ENCODE measurements around the gene HLA-C.
"Not testable (repeated sequence)": the region's sequence is repeated elsewhere in the genome, so short reads cannot be mapped to it uniquely, and the experiment has no call there.

The HLA-C gene

GRCh38 chr6:31265926-31266325 lies 6.0 kb downstream of the HLA-C start:
- no CpG with 5 or more reads among the region's 2 CpGs for WGBS (ENCODE audit: insufficient coverage)
- no peaks in the 10 kb centered on the region for H3K27me3 ChIP-seq (replicated peaks in 2 of 5; ENCODE audit: control insufficient read depth in 4 of 5, insufficient read depth in 5 of 5, low read length in 4 of 5)

GRCh38 chr6:31263346-31263933 lies 8.5 kb downstream of the HLA-C start:
- H3K4me3 ChIP-seq (ENCODE audit: control insufficient read depth in 1 of 7, extremely low read depth in 1 of 7, insufficient read depth in 4 of 7, low read depth in 2 of 7, low read length in 6 of 7); H3K27ac ChIP-seq (ENCODE audit: insufficient read depth in 1 of 2, low read depth in 1 of 2, low read length in 2 of 2, poor library complexity in 1 of 2, severe bottlenecking in 2 of 2); H3K27me3 ChIP-seq (replicated peaks in 2 of 5; ENCODE audit: control insufficient read depth in 4 of 5, insufficient read depth in 5 of 5, low read length in 4 of 5); H3K4me1 ChIP-seq (ENCODE audit: control extremely low read depth in 1 of 4, control insufficient read depth in 4 of 4, insufficient read depth in 4 of 4, low read length in 3 of 4); H3K36me3 ChIP-seq (ENCODE audit: control insufficient read depth in 4 of 4, insufficient read depth in 4 of 4, low read length in 3 of 4); POLR2A ChIA-PET; CTCF ChIA-PET: not testable (repeated sequence)
- 50% methylated on average over 2 of the region's 5 CpGs for WGBS (ENCODE audit: insufficient coverage)
- H3K9me3 ChIP-seq (ENCODE audit: control extremely low read depth in 1 of 5, control insufficient read depth in 4 of 5, insufficient read depth in 2 of 5, low read depth in 1 of 5, low read length in 4 of 5): peaks cover 3 to 18% (median 6%) of the 10 kb centered on the region in 5 experiments
- peak in 2 of 3 donors; percentile 48 to 58 for DNase-seq

More at GRCh38 chr6:31265926-31266325, 6.0 kb downstream of the HLA-C start:
- Histone ChIP-seq H3K4me1 (ENCODE audit: control extremely low read depth in 1 of 4, control insufficient read depth in 4 of 4, insufficient read depth in 4 of 4, low read length in 3 of 4) (peaks cover 0 to 15% (median 8%) of the 10 kb centered on the region in 4 experiments), H3K4me3 (ENCODE audit: control insufficient read depth in 1 of 7, extremely low read depth in 1 of 7, insufficient read depth in 4 of 7, low read depth in 2 of 7, low read length in 6 of 7) (no peak overlapping the region), H3K27ac (ENCODE audit: insufficient read depth in 1 of 2, low read depth in 1 of 2, low read length in 2 of 2, poor library complexity in 1 of 2, severe bottlenecking in 2 of 2) (no peak overlapping the region), H3K9me3 (ENCODE audit: control extremely low read depth in 1 of 5, control insufficient read depth in 4 of 5, insufficient read depth in 2 of 5, low read depth in 1 of 5, low read length in 4 of 5) (peaks cover 3 to 16% (median 6%) of the 10 kb centered on the region in 5 experiments), H3K36me3 (ENCODE audit: control insufficient read depth in 4 of 4, insufficient read depth in 4 of 4, low read length in 3 of 4) (peaks cover 2 to 29% (median 18%) of the 10 kb centered on the region in 4 experiments)
- ChIA-PET CTCF (no interaction called here), POLR2A (no interaction called here)
- DNase-seq: no peak

- not testable (repeated sequence) for DNase-seq
- 63% methylated on average over 3 of the region's 3 CpGs for WGBS (ENCODE audit: insufficient coverage)
- POLR2A ChIA-PET: interaction anchor here (1.0 kb wide), 1 partner anchor 37 kb away, joined by 3 read pairs; no protein-coding TSS in a partner anchor
Observed at GRCh38 chr6:31259995-31260394, 11.9 kb downstream of the HLA-C start.

GRCh38 chr6:31252625-31253024 lies 19.3 kb downstream of the HLA-C start:
- CTCF ChIA-PET: interaction anchor here (0.9 to 1.1 kb wide), 2 partner anchors 33 to 56 kb away, joined by 3 to 5 read pairs; no protein-coding TSS in a partner anchor
- Histone ChIP-seq H3K27me3 (replicated peaks in 2 of 5; ENCODE audit: control insufficient read depth in 4 of 5, insufficient read depth in 5 of 5, low read length in 4 of 5) (peaks cover 0 to 5% (median 0%) of the 10 kb centered on the region in 5 experiments), H3K9me3 (ENCODE audit: control extremely low read depth in 1 of 5, control insufficient read depth in 4 of 5, insufficient read depth in 2 of 5, low read depth in 1 of 5, low read length in 4 of 5) (peaks cover 0 to 12% (median 5%) of the 10 kb centered on the region in 5 experiments), H3K36me3 (ENCODE audit: control insufficient read depth in 4 of 4, insufficient read depth in 4 of 4, low read length in 3 of 4) (no peaks in the 10 kb centered on the region), H3K4me3 (ENCODE audit: control insufficient read depth in 1 of 7, extremely low read depth in 1 of 7, insufficient read depth in 4 of 7, low read depth in 2 of 7, low read length in 6 of 7) (no peak overlapping the region), H3K27ac (ENCODE audit: insufficient read depth in 1 of 2, low read depth in 1 of 2, low read length in 2 of 2, poor library complexity in 1 of 2, severe bottlenecking in 2 of 2) (no peak overlapping the region), H3K4me1 (ENCODE audit: control extremely low read depth in 1 of 4, control insufficient read depth in 4 of 4, insufficient read depth in 4 of 4, low read length in 3 of 4) (no peaks in the 10 kb centered on the region)
- no peak for DNase-seq
- WGBS (ENCODE audit: insufficient coverage): 60% methylated on average over 1 of the region's 3 CpGs
- POLR2A ChIA-PET: interaction anchor here (0.7 kb wide), 1 partner anchor 87 kb away, joined by 3 read pairs; no protein-coding TSS in a partner anchor

More at GRCh38 chr6:31259995-31260394, 11.9 kb downstream of the HLA-C start:
- H3K4me3 ChIP-seq (ENCODE audit: control insufficient read depth in 1 of 7, extremely low read depth in 1 of 7, insufficient read depth in 4 of 7, low read depth in 2 of 7, low read length in 6 of 7); H3K4me1 ChIP-seq (ENCODE audit: control extremely low read depth in 1 of 4, control insufficient read depth in 4 of 4, insufficient read depth in 4 of 4, low read length in 3 of 4); H3K27me3 ChIP-seq (replicated peaks in 2 of 5; ENCODE audit: control insufficient read depth in 4 of 5, insufficient read depth in 5 of 5, low read length in 4 of 5); H3K27ac ChIP-seq (ENCODE audit: insufficient read depth in 1 of 2, low read depth in 1 of 2, low read length in 2 of 2, poor library complexity in 1 of 2, severe bottlenecking in 2 of 2); CTCF ChIA-PET; H3K36me3 ChIP-seq (ENCODE audit: control insufficient read depth in 4 of 4, insufficient read depth in 4 of 4, low read length in 3 of 4): not testable (repeated sequence)
- H3K9me3 ChIP-seq (ENCODE audit: control extremely low read depth in 1 of 5, control insufficient read depth in 4 of 5, insufficient read depth in 2 of 5, low read depth in 1 of 5, low read length in 4 of 5): peaks cover 3 to 18% (median 6%) of the 10 kb centered on the region in 5 experiments

- ChIA-PET POLR2A (no interaction called here), CTCF (no interaction called here)
- DNase-seq: no peak
- Histone ChIP-seq H3K27ac (ENCODE audit: insufficient read depth in 1 of 2, low read depth in 1 of 2, low read length in 2 of 2, poor library complexity in 1 of 2, severe bottlenecking in 2 of 2) (no peak overlapping the region), H3K36me3 (ENCODE audit: control insufficient read depth in 4 of 4, insufficient read depth in 4 of 4, low read length in 3 of 4) (no peaks in the 10 kb centered on the region), H3K9me3 (ENCODE audit: control extremely low read depth in 1 of 5, control insufficient read depth in 4 of 5, insufficient read depth in 2 of 5, low read depth in 1 of 5, low read length in 4 of 5) (peaks cover 0 to 20% (median 10%) of the 10 kb centered on the region in 5 experiments), H3K4me1 (ENCODE audit: control extremely low read depth in 1 of 4, control insufficient read depth in 4 of 4, insufficient read depth in 4 of 4, low read length in 3 of 4) (no peaks in the 10 kb centered on the region), H3K27me3 (replicated peaks in 2 of 5; ENCODE audit: control insufficient read depth in 4 of 5, insufficient read depth in 5 of 5, low read length in 4 of 5) (peaks cover 0 to 5% (median 0%) of the 10 kb centered on the region in 5 experiments), H3K4me3 (ENCODE audit: control insufficient read depth in 1 of 7, extremely low read depth in 1 of 7, insufficient read depth in 4 of 7, low read depth in 2 of 7, low read length in 6 of 7) (no peak overlapping the region)
- whole genome bisulfite sequencing (ENCODE audit: insufficient coverage): 100% methylated on average over 4 of the region's 4 CpGs
Observed at GRCh38 chr6:31251261-31251660, 20.6 kb downstream of the HLA-C start.

- no peak for DNase-seq
- WGBS (ENCODE audit: insufficient coverage): no CpG with 5 or more reads among the region's 2 CpGs
- Histone ChIP-seq H3K27me3 (replicated peaks in 2 of 5; ENCODE audit: control insufficient read depth in 4 of 5, insufficient read depth in 5 of 5, low read length in 4 of 5) (peaks cover 0 to 5% (median 0%) of the 10 kb centered on the region in 5 experiments), H3K36me3 (ENCODE audit: control insufficient read depth in 4 of 4, insufficient read depth in 4 of 4, low read length in 3 of 4) (no peaks in the 10 kb centered on the region), H3K4me3 (ENCODE audit: control insufficient read depth in 1 of 7, extremely low read depth in 1 of 7, insufficient read depth in 4 of 7, low read depth in 2 of 7, low read length in 6 of 7) (no peak overlapping the region), H3K4me1 (ENCODE audit: control extremely low read depth in 1 of 4, control insufficient read depth in 4 of 4, insufficient read depth in 4 of 4, low read length in 3 of 4) (peaks cover 0 to 1% (median 0%) of the 10 kb centered on the region in 4 experiments), H3K9me3 (ENCODE audit: control extremely low read depth in 1 of 5, control insufficient read depth in 4 of 5, insufficient read depth in 2 of 5, low read depth in 1 of 5, low read length in 4 of 5) (peaks cover 0 to 20% (median 10%) of the 10 kb centered on the region in 5 experiments), H3K27ac (ENCODE audit: insufficient read depth in 1 of 2, low read depth in 1 of 2, low read length in 2 of 2, poor library complexity in 1 of 2, severe bottlenecking in 2 of 2) (no peak overlapping the region)
- POLR2A ChIA-PET: no interaction called here
- CTCF ChIA-PET: no interaction called here
Observed at GRCh38 chr6:31249184-31249583, 22.7 kb downstream of the HLA-C start.

- POLR2A ChIA-PET: no interaction called here
- 100% methylated on average over 1 of the region's 2 CpGs for WGBS (ENCODE audit: insufficient coverage)
- CTCF ChIA-PET: interaction anchor here (1.8 kb wide), 1 partner anchor 25 kb away, joined by 4 read pairs; no protein-coding TSS in a partner anchor
Observed at GRCh38 chr6:31247813-31248212, 24.1 kb downstream of the HLA-C start.

More at GRCh38 chr6:31247813-31248212, 24.1 kb downstream of the HLA-C start:
- Histone ChIP-seq H3K27me3 (replicated peaks in 2 of 5; ENCODE audit: control insufficient read depth in 4 of 5, insufficient read depth in 5 of 5, low read length in 4 of 5) (peaks cover 0 to 5% (median 0%) of the 10 kb centered on the region in 5 experiments), H3K9me3 (ENCODE audit: control extremely low read depth in 1 of 5, control insufficient read depth in 4 of 5, insufficient read depth in 2 of 5, low read depth in 1 of 5, low read length in 4 of 5) (peaks cover 0 to 20% (median 10%) of the 10 kb centered on the region in 5 experiments), H3K36me3 (ENCODE audit: control insufficient read depth in 4 of 4, insufficient read depth in 4 of 4, low read length in 3 of 4) (no peaks in the 10 kb centered on the region), H3K4me1 (ENCODE audit: control extremely low read depth in 1 of 4, control insufficient read depth in 4 of 4, insufficient read depth in 4 of 4, low read length in 3 of 4) (peaks cover 0 to 1% (median 0%) of the 10 kb centered on the region in 4 experiments), H3K4me3 (ENCODE audit: control insufficient read depth in 1 of 7, extremely low read depth in 1 of 7, insufficient read depth in 4 of 7, low read depth in 2 of 7, low read length in 6 of 7) (no peak overlapping the region), H3K27ac (ENCODE audit: insufficient read depth in 1 of 2, low read depth in 1 of 2, low read length in 2 of 2, poor library complexity in 1 of 2, severe bottlenecking in 2 of 2) (no peak overlapping the region)
- DNase-seq: no peak

Measured in common myeloid progenitor, CD34-positive (primary cell).